ENCODE data around the gene KCNK4.

DNA sequence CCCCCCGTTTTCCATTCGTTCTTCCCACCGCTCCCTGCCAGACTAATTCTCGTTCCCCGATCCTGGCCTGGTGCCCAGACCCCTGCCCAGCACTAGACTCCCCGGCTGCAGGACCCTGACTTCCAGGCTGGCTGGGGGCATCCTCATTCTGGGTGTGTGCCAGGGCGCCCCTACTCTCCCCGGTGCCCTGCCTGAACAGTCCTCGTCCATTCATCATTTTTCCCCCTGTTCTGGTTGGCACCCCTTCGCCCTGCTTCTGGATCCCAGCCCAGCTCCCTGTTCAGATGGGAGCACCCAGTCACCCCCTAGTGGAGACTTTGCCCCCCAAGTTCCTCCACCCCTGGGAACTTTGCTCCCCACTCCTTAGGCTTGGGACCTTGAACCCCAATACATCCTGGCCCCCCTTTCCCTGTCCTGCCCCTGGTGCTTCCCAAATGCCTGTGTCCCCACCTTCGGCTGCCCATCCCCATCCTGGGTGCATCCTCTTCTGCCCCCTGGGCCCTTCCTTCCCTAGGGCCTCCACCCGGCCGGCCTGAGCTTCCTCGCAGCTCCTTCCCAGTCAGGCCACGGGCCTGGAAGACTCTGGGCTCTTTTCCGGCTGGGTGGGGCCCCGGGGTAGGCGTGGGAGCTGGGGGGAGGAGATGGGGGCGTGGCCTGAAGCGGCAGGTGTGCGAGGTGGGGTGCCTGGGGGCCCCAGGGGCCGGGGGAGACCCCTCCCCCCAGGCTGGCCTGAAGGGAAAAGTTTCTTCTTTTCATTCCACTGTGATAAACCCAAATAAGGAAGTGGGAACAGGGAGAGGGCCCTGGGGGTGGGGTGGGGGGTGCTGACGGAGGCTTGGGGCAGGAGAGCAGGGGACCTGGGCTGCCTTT lies 38.9 kb upstream of the KCNK4 start:
- TF ChIP-seq CTCF (IDR thresholded peaks at IDR 0.05) (peak in 2 of 4 experiments; percentile 28 to 32), POLR2A (IDR thresholded peaks at IDR 0.05) (no peak)
